K562 (cell line): Measurements from ENCODE around the gene JPH4. TPM values are rescaled to one million over a fixed set of nuclear protein-coding genes. Genes with fewer than 3 reads are reported as not detected.

Source experiments
- ADNP ChIP-seq: fragments of 200-800 bp; sonication (Bioruptor generic); IDR thresholded peaks from 2 replicates; pipeline ENCODE4 v1.6.1; 2016; ENCODE audit warnings: missing genetic modification characterization, missing compliant biosample characterization
- AFF1 ChIP-seq, 2 experiments: fragments of 450-650 bp; IDR thresholded peaks; 2 replicates each; pipeline ENCODE4 v1.6.1; 2018; ENCODE audit warnings: mild to moderate bottlenecking in 2 of 2, low read depth in 1 of 2; ENCODE audit not compliant: partially characterized antibody in 2 of 2
- BCLAF1 ChIP-seq, 2 experiments: fragments of 450-650 bp in 1 of 2; IDR thresholded peaks; 2 replicates each; pipeline ENCODE4 v1.6.1; 2011 to 2017; ENCODE audit warnings: low read depth in 2 of 2, antibody characterized with exemption in 1 of 2, borderline replicate concordance in 1 of 2, low read length in 1 of 2, mild to moderate bottlenecking in 1 of 2, mixed read lengths in 1 of 2; ENCODE audit not compliant: control insufficient read depth in 1 of 2
- CREB3L1 ChIP-seq: fragments of 450-650 bp; IDR thresholded peaks from 2 replicates; pipeline ENCODE4 v1.6.1; 2014; ENCODE audit warnings: low read depth, mild to moderate bottlenecking, moderate library complexity, borderline replicate concordance
- CREM ChIP-seq: IDR thresholded peaks from 2 replicates; pipeline ENCODE4 v1.6.1; 2014; ENCODE audit warnings: antibody characterized with exemption, low read depth
- GTF2E2 ChIP-seq: fragments of 200-800 bp; sonication (Bioruptor generic); IDR thresholded peaks from 2 replicates; pipeline ENCODE4 v1.6.1; 2016; ENCODE audit warnings: missing genetic modification characterization, missing compliant biosample characterization
- KDM4B ChIP-seq, 2 experiments: fragments of 450-650 bp in 1 of 2; sonication (generic) in 1 of 2; IDR thresholded peaks; 2 replicates each; pipeline ENCODE4 v1.6.1; 2016 to 2017; ENCODE audit warnings: borderline replicate concordance in 2 of 2, antibody characterized with exemption in 1 of 2, low read depth in 1 of 2, mild to moderate bottlenecking in 1 of 2
- MYBL2 ChIP-seq, 2 experiments: fragments of 450-650 bp in 1 of 2; sonication (generic) in 1 of 2; formaldehyde crosslinking in 1 of 2; IDR thresholded peaks; 2 replicates each; pipeline versions ENCODE4 v1.6.1 to v1.8.1; 2017 to 2022; ENCODE audit warnings: borderline replicate concordance in 1 of 2, inconsistent platforms in 1 of 2, low read depth in 1 of 2, mild to moderate bottlenecking in 1 of 2, missing genetic modification reagents in 1 of 2, moderate library complexity in 1 of 2
- polyA plus RNA-seq, 8 experiments: library from polyadenylated mRNA; depleted of rRNA in 4 of 8; stranded (reverse) in 5 of 8; unstranded in 3 of 8; fragments of >200 nt; fragmentation: Nextera tagmentation in 2 of 8; fragmentation: Illumina TruSeq in 1 of 8; extraction: Ambion mirVana in 2 of 8; extraction: Trizol in 1 of 8; gene quantifications; 2 replicates each; pipeline versions ENCODE4 v1.2.1 to v1.2.3, GENCODE V29; 2011 to 2014; ENCODE audit warnings: inconsistent platforms in 1 of 8, missing spikeins in 1 of 8
- total RNA-seq, 7 experiments: library from RNA; depleted of rRNA in 6 of 7; stranded (reverse); fragments of >200 nt in 6 of 7; fragmentation: Illumina TruSeq in 2 of 7; extraction: Trizol in 2 of 7; gene quantifications; 2 replicates each; pipeline versions ENCODE4 v1.2.1 to v1.2.3, GENCODE V29; 2011 to 2021; ENCODE audit warnings: low replicate concordance in 1 of 7
- TF ChIP-seq, protein P1 (sequence below): sonication (generic); formaldehyde crosslinking; IDR thresholded peaks from 2 replicates; pipeline ENCODE4 v1.8.0; 2023; ENCODE audit warnings: missing genetic modification reagents, mild to moderate bottlenecking, borderline replicate concordance

The JPH4 gene
- total and polyA plus RNA-seq, 9 of the 15 experiments (the other 6 are each of a cell fraction or from before 2014, with no cell fraction given) = 0.04 to 0.13 (median 0.06) TPM; not detected in 5

DNA sequence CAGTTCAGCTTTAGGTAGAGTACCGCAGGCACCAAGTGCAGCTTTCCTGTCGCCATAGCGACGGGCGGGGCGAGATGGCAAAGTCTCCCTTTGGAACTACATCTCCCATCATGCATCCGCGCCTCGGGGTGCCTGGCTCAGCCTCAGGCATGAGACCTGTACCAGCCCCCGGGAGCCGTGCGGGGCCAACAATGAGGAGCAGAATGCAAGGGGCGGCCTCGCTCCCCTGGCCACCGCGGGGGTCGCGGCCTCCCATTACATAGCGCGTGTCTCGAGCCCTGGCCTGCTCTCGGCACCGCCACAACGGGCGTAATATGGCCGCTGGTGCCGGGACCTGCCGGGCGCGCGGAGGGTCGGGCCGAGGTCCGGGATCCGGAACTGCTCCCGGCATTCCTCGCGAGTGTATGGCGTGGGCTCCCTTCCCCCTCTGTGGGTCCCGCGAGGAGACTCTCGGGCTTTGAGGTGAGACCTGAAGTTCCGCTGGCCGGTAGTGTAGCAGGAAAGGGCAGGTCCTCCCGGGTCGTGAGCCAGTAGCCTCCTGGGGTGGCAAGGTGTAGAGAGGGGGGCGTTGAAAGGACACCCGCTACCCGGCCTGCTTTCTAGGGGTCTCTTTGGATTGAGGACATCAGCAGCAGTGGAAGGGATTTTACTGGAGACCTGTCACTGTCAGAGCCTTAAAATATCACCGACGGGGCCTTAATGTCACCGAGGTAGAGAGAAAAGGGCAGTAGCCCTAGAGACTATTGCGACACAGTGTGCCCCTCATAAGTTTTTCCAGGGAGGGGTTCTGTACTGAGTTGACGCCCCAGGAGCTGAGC is 22.5 kb downstream of the JPH4 start, which contains the start of gene THTPA (continued):
- peak; percentile 86; the same call in 1 of the 2 replicates for TF ChIP-seq CREB3L1
- peak in 1 of 2 experiments; percentile 92 for TF ChIP-seq AFF1 (IDR thresholded peaks at IDR 0.05; ENCODE audit: low read depth in 1 of 2, partially characterized antibody in 2 of 2)
- TF ChIP-seq GTF2E2 (tag) = no peak
- TF ChIP-seq BCLAF1 (IDR thresholded peaks at IDR 0.05; ENCODE audit: borderline replicate concordance in 1 of 2, control insufficient read depth in 1 of 2, low read depth in 2 of 2, low read length in 1 of 2) = no peak
- TF ChIP-seq ADNP (tag) = no peak
- no peak for TF ChIP-seq KDM4B (IDR thresholded peaks at IDR 0.05; ENCODE audit: borderline replicate concordance in 2 of 2, low read depth in 1 of 2)
- TF ChIP-seq CREM = peak; percentile 47
- TF ChIP-seq, protein P1, sequence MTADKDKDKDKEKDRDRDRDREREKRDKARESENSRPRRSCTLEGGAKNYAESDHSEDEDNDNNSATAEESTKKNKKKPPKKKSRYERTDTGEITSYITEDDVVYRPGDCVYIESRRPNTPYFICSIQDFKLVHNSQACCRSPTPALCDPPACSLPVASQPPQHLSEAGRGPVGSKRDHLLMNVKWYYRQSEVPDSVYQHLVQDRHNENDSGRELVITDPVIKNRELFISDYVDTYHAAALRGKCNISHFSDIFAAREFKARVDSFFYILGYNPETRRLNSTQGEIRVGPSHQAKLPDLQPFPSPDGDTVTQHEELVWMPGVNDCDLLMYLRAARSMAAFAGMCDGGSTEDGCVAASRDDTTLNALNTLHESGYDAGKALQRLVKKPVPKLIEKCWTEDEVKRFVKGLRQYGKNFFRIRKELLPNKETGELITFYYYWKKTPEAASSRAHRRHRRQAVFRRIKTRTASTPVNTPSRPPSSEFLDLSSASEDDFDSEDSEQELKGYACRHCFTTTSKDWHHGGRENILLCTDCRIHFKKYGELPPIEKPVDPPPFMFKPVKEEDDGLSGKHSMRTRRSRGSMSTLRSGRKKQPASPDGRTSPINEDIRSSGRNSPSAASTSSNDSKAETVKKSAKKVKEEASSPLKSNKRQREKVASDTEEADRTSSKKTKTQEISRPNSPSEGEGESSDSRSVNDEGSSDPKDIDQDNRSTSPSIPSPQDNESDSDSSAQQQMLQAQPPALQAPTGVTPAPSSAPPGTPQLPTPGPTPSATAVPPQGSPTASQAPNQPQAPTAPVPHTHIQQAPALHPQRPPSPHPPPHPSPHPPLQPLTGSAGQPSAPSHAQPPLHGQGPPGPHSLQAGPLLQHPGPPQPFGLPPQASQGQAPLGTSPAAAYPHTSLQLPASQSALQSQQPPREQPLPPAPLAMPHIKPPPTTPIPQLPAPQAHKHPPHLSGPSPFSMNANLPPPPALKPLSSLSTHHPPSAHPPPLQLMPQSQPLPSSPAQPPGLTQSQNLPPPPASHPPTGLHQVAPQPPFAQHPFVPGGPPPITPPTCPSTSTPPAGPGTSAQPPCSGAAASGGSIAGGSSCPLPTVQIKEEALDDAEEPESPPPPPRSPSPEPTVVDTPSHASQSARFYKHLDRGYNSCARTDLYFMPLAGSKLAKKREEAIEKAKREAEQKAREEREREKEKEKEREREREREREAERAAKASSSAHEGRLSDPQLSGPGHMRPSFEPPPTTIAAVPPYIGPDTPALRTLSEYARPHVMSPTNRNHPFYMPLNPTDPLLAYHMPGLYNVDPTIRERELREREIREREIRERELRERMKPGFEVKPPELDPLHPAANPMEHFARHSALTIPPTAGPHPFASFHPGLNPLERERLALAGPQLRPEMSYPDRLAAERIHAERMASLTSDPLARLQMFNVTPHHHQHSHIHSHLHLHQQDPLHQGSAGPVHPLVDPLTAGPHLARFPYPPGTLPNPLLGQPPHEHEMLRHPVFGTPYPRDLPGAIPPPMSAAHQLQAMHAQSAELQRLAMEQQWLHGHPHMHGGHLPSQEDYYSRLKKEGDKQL = no peak
- no peak for TF ChIP-seq MYBL2 (IDR thresholded peaks at IDR 0.05; ENCODE audit: low read depth)
- no peak for TF ChIP-seq MYBL2 (CRISPR knock-in tag; IDR thresholded peaks at IDR 0.05; ENCODE audit: borderline replicate concordance)
